Body of pancreas (tissue), 4 donors: ENCODE data around the gene COX11.

Source experiments
- POLR2A ChIP-seq, 3 donors: fragments of 450-650 bp; IDR thresholded peaks; one replicate each; pipeline ENCODE4 v1.6.1; 2016; ENCODE audit warnings: antibody characterized with exemption in 3 of 3, mild to moderate bottlenecking in 2 of 3
- TF ChIP-seq, protein P1 (sequence below), 7 experiments: fragments of 450-650 bp in 4 of 7; fragments of 200-600 bp in 3 of 7; sonication (generic) in 3 of 7; IDR thresholded peaks; one replicate each; pipeline ENCODE4 v1.5.1; 2016 to 2019; ENCODE audit warnings: antibody characterized with exemption in 7 of 7

DNA sequence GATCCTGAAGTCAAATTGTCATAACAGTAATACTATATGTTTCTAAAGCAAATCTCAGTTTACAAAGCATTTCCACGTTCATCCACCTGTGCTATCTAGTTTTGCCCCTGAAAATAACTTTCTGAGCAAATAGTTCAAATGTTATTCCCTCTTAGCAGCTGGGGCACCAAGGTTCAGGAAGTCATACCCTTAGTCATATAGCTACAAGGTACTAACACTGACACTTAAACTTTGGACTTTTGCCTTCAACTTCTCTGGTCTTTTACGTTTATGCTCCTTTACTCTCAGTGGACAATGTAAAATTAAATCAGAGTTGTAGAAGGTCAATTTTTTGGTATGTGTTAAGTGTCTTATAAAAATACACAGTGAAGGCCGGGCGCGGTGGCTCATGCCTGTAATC lies 33.0 kb downstream of the COX11 start:
- TF ChIP-seq POLR2A (IDR thresholded peaks at IDR 0.05): no peak
- TF ChIP-seq, protein P1, sequence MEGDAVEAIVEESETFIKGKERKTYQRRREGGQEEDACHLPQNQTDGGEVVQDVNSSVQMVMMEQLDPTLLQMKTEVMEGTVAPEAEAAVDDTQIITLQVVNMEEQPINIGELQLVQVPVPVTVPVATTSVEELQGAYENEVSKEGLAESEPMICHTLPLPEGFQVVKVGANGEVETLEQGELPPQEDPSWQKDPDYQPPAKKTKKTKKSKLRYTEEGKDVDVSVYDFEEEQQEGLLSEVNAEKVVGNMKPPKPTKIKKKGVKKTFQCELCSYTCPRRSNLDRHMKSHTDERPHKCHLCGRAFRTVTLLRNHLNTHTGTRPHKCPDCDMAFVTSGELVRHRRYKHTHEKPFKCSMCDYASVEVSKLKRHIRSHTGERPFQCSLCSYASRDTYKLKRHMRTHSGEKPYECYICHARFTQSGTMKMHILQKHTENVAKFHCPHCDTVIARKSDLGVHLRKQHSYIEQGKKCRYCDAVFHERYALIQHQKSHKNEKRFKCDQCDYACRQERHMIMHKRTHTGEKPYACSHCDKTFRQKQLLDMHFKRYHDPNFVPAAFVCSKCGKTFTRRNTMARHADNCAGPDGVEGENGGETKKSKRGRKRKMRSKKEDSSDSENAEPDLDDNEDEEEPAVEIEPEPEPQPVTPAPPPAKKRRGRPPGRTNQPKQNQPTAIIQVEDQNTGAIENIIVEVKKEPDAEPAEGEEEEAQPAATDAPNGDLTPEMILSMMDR (IDR thresholded peaks at IDR 0.05): no peak
